ENCODE data around the gene NUP62CL.

The NUP62CL gene

DNA sequence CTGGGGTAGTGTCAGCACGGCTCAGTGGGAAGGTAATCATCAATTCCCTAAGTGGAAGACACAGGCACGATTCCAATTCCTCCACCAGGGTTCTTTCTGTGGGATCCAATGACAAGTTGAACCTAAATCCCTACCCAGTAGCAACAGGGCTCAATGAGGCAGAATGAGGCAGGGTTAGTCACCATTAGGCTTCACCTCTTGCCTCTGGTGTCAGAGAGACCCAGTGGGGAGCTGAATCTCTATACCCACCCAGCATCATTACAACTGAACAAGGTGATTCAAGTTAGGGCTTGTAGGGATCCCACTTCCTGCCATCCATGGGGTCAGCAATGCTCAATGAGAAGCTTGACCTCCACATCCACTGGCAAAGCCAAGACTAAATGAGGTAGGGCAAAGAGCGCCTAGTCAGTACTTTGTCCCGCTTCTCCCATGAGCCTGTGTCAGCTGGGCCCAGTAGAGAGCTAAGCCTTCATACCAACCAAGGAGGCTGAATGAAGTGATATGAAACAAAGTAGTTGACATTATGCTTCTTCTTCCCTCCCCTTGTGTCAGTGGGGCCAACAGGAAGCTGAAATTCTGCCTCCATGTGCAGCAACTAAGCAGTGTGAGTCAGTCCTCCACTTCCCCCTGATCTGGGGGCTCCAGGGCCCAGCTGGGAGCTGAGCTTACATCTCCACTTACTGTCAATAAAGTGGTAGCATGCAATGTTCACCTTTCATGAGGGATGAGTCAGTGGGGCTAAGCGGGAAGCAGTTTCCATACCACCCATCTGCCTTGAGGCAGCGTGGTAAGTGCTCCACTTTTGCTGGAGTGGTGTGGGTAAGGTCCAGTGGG lies 51.2 kb downstream of the NUP62CL start:
- DNase-seq (ENCODE audit: low read depth, low spot score): no peak

DNA sequence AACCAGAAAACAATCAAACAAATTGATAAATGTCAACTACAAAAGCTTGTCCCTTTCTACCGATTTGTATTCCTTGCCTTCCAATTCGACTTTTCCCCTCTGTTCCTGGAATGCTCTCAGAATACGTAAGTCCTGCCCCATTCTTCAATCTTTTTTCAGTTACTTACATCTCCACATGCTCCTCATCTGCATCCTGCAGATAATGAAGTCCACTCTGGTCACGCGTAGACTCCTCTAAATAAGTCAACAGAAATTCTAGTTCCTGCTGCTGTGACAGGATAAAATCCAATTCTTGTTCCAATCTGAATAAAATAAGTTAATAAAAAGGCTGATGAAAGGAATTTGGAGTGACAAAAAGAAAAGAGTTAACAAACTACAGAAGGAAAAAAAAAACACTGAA lies 53.2 kb downstream of the NUP62CL start:
- no peaks in the 10 kb centered on the region for H3K36me3 ChIP-seq (ENCODE audit: insufficient read depth, low read length)
- no peak overlapping the region for H3K27ac ChIP-seq
- TF ChIP-seq EZH2 (IDR thresholded peaks at IDR 0.05) (no peak), FOXP2 (optimal IDR thresholded peaks at IDR 0.05; ENCODE audit: control extremely low read depth, extremely low read length, insufficient read depth) (no peak), POLR2AphosphoS5 (IDR thresholded peaks at IDR 0.05; ENCODE audit: borderline replicate concordance, low read depth, low read length) (no peak)
- no peak for DNase-seq (ENCODE audit: low read depth, low spot score)
- no peak overlapping the region for H3K4me3 ChIP-seq
- no peak overlapping the region for H3K9ac ChIP-seq (ENCODE audit: insufficient read length)
- H3K9me3 ChIP-seq (ENCODE audit: low read depth, low read length): no peaks in the 10 kb centered on the region

More for the DNA sequence above, 51.2 kb downstream of the NUP62CL start:
- Histone ChIP-seq H3K36me3 (ENCODE audit: insufficient read depth, low read length) (no peaks in the 10 kb centered on the region), H3K27ac (no peak overlapping the region), H3K9ac (ENCODE audit: insufficient read length) (no peak overlapping the region), H3K4me3 (no peak overlapping the region), H3K9me3 (ENCODE audit: low read depth, low read length) (no peaks in the 10 kb centered on the region)
- no peak for TF ChIP-seq POLR2AphosphoS5 (IDR thresholded peaks at IDR 0.05; ENCODE audit: borderline replicate concordance, low read depth, low read length)
- TF ChIP-seq EZH2 (IDR thresholded peaks at IDR 0.05): no peak
- TF ChIP-seq FOXP2 (optimal IDR thresholded peaks at IDR 0.05; ENCODE audit: control extremely low read depth, extremely low read length, insufficient read depth): no peak

DNA sequence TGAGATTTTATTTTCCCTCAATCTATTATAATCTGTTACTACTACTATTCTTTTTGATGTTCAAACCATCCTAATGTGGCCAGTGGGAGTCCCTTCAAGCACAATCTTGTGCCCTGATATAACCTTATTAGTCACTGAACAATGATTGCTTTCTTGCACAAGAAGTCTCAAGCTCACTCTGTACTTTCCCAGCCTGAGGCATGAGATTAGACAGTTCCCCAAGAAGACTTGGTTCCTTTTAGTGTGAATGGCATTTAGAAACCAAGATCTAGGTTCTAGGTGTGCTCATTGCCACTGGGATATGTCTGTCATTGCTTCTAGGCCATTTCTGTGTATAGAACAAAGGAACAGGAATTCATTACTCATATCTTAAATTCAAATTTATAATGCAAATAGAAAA lies 59.6 kb downstream of the NUP62CL start:
- Histone ChIP-seq H3K36me3 (ENCODE audit: insufficient read depth, low read length) (no peaks in the 10 kb centered on the region), H3K4me3 (no peak overlapping the region), H3K9me3 (ENCODE audit: low read depth, low read length) (no peaks in the 10 kb centered on the region), H3K9ac (ENCODE audit: insufficient read length) (no peak overlapping the region), H3K27ac (no peak overlapping the region)
- TF ChIP-seq EZH2 (IDR thresholded peaks at IDR 0.05) (no peak), POLR2AphosphoS5 (IDR thresholded peaks at IDR 0.05; ENCODE audit: borderline replicate concordance, low read depth, low read length) (no peak), FOXP2 (optimal IDR thresholded peaks at IDR 0.05; ENCODE audit: control extremely low read depth, extremely low read length, insufficient read depth) (no peak)
- DNase-seq (ENCODE audit: low read depth, low spot score): no peak

GRCh38 chrX:107135965-107136307 lies 70.3 kb downstream of the NUP62CL start:
- no peak for TF ChIP-seq EZH2 (IDR thresholded peaks at IDR 0.05)
- TF ChIP-seq POLR2AphosphoS5 (IDR thresholded peaks at IDR 0.05; ENCODE audit: borderline replicate concordance, low read depth, low read length): no peak
- TF ChIP-seq FOXP2 (optimal IDR thresholded peaks at IDR 0.05; ENCODE audit: control extremely low read depth, extremely low read length, insufficient read depth): no peak
- Histone ChIP-seq H3K27ac (no peak overlapping the region), H3K4me3 (no peak overlapping the region)

DNA sequence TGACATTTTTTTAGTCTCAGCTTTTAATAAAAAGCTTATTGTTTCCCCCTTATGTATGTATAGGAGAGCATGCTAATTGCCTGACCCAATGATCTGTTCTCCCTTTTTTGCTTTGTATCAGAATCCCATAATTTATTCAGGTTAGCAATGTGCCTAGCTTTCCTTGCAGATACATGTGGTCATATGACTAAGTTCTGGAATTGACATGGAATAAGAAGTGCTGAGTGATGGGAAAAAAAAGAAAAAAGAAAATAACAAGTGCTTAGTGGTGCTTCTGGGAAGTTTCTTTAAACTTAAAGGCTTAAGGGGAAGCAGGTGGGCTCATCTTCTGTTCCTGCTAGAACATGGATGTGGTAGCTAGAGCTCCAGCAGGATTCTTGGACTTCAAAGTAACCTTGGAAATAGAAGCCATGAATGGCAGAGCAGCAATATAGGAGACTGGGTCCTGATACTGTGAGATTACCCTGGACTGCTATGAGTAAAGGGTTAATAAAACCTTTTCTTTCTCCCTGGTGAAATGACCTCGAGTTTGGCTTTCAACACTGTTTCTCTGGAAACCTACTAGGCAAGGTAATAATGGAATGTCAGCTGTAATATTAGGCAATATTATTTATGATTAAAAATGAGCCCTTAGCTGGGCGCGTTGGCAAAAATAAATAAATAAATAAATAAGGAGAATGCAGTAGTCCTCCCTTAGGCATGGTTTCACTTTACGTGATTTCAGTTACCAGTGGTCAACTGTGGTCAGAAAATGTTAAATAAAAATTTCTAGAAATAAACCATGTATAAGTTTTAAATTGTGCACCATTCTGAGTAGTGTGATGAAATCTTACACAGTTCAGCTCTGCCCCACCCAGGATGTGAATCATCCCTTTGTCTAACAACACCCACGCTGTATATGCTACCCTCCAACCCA lies 70.9 kb downstream of the NUP62CL start:
- DNase-seq (ENCODE audit: low read depth, low spot score): no peak
- no peak for TF ChIP-seq EZH2 (IDR thresholded peaks at IDR 0.05)
- Histone ChIP-seq H3K9ac (ENCODE audit: insufficient read length) (no peak overlapping the region), H3K27ac (no peak overlapping the region), H3K36me3 (ENCODE audit: insufficient read depth, low read length) (no peaks in the 10 kb centered on the region), H3K9me3 (ENCODE audit: low read depth, low read length) (no peaks in the 10 kb centered on the region), H3K4me3 (no peak overlapping the region)

More at GRCh38 chrX:107135965-107136307, 70.3 kb downstream of the NUP62CL start:
- DNase-seq (ENCODE audit: low read depth, low spot score): no peak
- Histone ChIP-seq H3K9ac (ENCODE audit: insufficient read length) (no peak overlapping the region), H3K9me3 (ENCODE audit: low read depth, low read length) (no peaks in the 10 kb centered on the region), H3K36me3 (ENCODE audit: insufficient read depth, low read length) (no peaks in the 10 kb centered on the region)

DNA sequence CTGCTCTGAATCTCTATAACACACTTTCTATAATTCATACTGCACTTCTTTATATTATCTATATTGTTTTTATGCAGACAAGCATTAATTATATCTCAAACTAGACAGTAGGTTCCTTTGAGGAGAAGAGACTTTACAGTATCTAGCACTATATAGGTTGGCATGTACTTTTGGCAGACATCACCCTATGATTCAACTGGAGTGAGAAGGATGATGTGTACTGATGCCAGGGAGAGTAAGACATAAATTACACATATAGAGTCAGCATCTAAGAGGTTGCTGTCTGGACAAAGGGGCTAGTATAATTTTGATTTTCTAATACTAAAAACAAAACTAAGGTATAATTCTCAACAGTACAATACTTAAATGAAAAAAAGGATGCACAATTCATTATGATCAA lies 82.5 kb downstream of the NUP62CL start:
- Histone ChIP-seq H3K36me3 (ENCODE audit: insufficient read depth, low read length) (no peaks in the 10 kb centered on the region), H3K27ac (no peak overlapping the region), H3K4me3 (no peak overlapping the region), H3K9me3 (ENCODE audit: low read depth, low read length) (no peaks in the 10 kb centered on the region), H3K9ac (ENCODE audit: insufficient read length) (no peak overlapping the region)
- TF ChIP-seq POLR2AphosphoS5 (IDR thresholded peaks at IDR 0.05; ENCODE audit: borderline replicate concordance, low read depth, low read length) (no peak), FOXP2 (optimal IDR thresholded peaks at IDR 0.05; ENCODE audit: control extremely low read depth, extremely low read length, insufficient read depth) (no peak), EZH2 (IDR thresholded peaks at IDR 0.05) (no peak)
- DNase-seq (ENCODE audit: low read depth, low spot score): no peak

DNA sequence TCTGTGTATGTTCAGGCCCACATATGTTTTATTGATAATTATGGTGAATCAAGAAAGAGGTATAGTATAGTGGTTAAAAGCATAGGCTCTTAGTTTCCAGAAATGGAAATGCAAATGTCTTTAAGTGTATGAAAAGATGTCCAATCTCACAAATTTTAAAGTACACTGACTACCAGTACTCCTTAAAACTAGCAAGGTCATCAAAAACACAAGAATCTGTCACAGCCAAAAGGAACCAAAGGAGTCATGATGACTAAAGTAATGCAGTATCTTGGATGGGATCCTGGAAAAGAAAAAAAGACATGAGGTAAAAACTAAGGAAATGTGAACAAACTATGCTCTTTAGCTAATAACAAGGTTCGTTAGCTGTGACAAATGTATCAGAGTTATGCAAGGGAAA lies 87.0 kb downstream of the NUP62CL start:
- peak overlapping the region; percentile 80 for H3K4me3 ChIP-seq
- no peak overlapping the region for H3K27ac ChIP-seq
- no peak for DNase-seq (ENCODE audit: low read depth, low spot score)
- TF ChIP-seq FOXP2 (optimal IDR thresholded peaks at IDR 0.05; ENCODE audit: control extremely low read depth, extremely low read length, insufficient read depth) (no peak), POLR2AphosphoS5 (IDR thresholded peaks at IDR 0.05; ENCODE audit: borderline replicate concordance, low read depth, low read length) (no peak), EZH2 (IDR thresholded peaks at IDR 0.05) (no peak)
- H3K9ac ChIP-seq (ENCODE audit: insufficient read length): no peak overlapping the region
- H3K9me3 ChIP-seq (ENCODE audit: low read depth, low read length): no peaks in the 10 kb centered on the region
- peaks cover 26% of the 10 kb centered on the region for H3K36me3 ChIP-seq (ENCODE audit: insufficient read depth, low read length)

- Histone ChIP-seq H3K9me3 (ENCODE audit: low read depth, low read length) (no peaks in the 10 kb centered on the region), H3K4me3 (peak within 1 kb of the TSS; percentile 80), H3K36me3 (ENCODE audit: insufficient read depth, low read length) (peaks cover 34% of the 10 kb centered on the region), H3K27ac (no peak within 1 kb of the TSS), H3K9ac (ENCODE audit: insufficient read length) (peak within 1 kb of the TSS; percentile 84)
- DNase-seq (ENCODE audit: low read depth, low spot score): peak; percentile 45
- TF ChIP-seq EZH2 (IDR thresholded peaks at IDR 0.05): no peak
- TF ChIP-seq FOXP2 (optimal IDR thresholded peaks at IDR 0.05; ENCODE audit: control extremely low read depth, extremely low read length, insufficient read depth): no peak
- TF ChIP-seq POLR2AphosphoS5 (IDR thresholded peaks at IDR 0.05; ENCODE audit: borderline replicate concordance, low read depth, low read length): peak; percentile 59
Observed at GRCh38 chrX:107118322-107119147, 87.7 kb downstream of the NUP62CL start, which contains the start of gene RBM41. TSS of gene RBM41 (minus strand) at chrX:107118822. CDS start at chrX:107118773, 49 bp downstream.

Data from SK-N-MC (cell line).